Measurements from ENCODE around the gene WRAP73. TPM values are rescaled to one million over a fixed set of nuclear protein-coding genes. Genes with fewer than 3 reads are reported as not detected.

The WRAP73 gene, protein sequence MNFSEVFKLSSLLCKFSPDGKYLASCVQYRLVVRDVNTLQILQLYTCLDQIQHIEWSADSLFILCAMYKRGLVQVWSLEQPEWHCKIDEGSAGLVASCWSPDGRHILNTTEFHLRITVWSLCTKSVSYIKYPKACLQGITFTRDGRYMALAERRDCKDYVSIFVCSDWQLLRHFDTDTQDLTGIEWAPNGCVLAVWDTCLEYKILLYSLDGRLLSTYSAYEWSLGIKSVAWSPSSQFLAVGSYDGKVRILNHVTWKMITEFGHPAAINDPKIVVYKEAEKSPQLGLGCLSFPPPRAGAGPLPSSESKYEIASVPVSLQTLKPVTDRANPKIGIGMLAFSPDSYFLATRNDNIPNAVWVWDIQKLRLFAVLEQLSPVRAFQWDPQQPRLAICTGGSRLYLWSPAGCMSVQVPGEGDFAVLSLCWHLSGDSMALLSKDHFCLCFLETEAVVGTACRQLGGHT
- 29.7 TPM for polyA plus RNA-seq

DNA sequence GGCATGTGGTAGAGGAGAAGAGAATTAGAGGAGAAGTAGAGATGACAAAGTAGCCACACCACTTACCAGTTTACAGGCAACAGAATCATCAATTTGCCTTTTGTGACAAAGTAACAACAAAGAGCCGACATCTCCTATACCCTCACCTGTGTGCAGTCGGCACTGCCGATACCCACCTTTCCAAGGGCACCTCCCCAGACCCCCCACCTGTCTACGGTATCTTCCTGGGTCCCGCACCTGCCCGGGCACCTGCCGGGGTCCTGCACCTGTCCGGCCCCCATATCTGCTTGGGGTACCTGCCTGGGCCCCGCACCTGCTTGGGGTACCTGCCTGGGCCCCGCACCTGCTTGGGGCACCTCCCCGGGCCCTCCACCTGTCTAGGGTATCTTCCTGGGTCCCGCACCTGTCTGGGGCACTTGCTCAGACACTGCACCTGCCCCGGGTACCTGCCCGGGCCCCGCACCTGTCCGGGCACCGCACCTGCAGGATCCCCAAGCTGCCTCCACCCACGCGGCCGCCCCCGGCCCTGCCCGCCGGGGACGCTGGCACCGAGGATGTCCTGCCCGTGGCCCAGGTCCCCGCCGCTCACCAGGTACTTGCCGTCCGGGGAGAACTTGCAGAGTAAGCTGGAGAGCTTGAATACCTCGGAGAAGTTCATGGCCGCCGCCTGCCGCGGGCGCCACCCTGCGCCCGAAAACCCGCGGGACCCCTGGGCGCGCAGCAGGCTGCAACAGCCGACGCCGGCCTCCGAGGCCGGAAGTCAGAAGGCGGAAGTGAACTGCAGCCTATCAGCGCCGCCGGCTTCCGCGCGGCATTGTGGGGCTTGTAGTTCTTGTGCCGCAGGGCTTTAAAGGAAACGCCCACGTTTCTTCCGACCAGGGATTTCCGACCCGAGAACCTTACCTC, at the start of gene WRAP73:
Gene WRAP73 (minus strand): TSS at position 762 of the 906 bp plus-strand sequence. CDS start 104 bp downstream, at position 658.
- Mint-ChIP-seq H3K4me1 (peaks cover 18 to 36% (median 27%) of the 10 kb centered on the region in 3 donors), H3K9me3 (no peaks in the 10 kb centered on the region), H3K4me3 (peak within 1 kb of the TSS; percentile 84 to 98 (median 90)), H3K27ac (peak within 1 kb of the TSS; percentile 63 to 90 (median 89)), H3K27me3 (peaks cover 26% of the 10 kb centered on the region), H3K36me3 (peaks cover 3% of the 10 kb centered on the region)

DNA sequence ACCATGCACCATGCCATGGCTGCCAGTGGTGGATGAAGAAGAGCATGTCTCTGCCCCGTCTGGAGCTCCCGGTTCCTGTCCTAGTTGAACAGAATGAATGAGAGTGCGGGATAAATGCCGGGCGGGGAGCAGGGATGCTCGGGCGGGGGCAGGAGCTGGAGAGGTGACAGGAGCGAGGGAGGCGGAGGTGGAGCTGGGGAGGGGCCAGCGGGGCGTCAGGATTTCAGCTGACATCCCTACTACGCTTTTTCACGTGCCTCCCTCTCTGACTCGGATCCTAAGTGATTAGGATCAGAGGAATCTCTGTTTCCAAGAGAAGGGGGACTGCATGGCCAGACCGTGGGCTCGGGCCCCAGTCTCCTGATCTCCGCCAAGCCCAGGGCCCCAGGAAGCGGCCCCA, 49.7 kb upstream of the WRAP73 start:
- Mint-ChIP-seq H3K27me3 (peaks cover 16% of the 10 kb centered on the region), H3K27ac (no peak overlapping the region), H3K4me3 (no peak overlapping the region), H3K9me3 (no peaks in the 10 kb centered on the region), H3K4me1 (peaks cover 6 to 11% (median 6%) of the 10 kb centered on the region in 3 donors), H3K36me3 (no peaks in the 10 kb centered on the region)

DNA sequence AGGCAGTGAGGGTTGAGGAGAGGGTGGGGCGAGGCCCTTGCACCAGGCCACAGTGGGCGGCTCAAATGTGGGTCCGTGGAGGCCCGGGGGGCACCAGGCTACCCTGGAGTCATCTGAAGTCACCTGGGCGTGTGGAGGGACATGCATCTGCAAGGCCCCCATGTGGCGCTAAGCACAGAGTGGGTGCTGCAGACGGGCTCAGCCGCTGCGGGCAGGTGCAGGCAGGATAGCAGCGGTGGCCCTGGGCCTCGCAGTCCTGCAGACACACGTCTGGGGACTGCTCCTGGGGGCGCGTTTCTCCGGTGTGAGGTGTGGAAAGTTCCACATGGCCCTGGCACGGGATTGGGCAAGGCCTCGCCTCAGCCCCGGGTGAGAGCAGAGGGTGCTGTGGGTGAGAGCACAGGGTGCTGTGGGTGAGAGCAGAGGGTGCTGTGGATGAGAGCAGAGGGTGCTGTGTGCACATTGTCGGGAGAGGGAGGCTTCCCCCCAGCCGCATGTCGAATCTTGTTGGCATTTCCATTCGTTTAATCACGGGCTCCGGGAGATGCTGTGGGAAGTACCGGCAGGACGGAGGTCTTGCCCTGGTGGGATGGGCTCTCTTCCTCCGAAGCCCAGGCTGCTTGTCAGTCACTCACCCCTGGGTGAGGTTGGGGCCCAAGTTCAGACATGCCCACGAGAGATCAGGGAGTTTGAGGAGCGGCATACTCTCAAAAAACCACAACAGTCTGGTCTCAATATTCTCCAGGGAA, 48.9 kb upstream of the WRAP73 start:
- peaks cover 14% of the 10 kb centered on the region for H3K27me3 Mint-ChIP-seq
- no peaks in the 10 kb centered on the region for H3K36me3 Mint-ChIP-seq
- no peak overlapping the region for H3K27ac Mint-ChIP-seq
- H3K4me1 Mint-ChIP-seq, result peaks cover 0 to 7% (median under 1%) of the 10 kb centered on the region in 3 donors
- no peaks in the 10 kb centered on the region for H3K9me3 Mint-ChIP-seq
- no peak overlapping the region for H3K4me3 Mint-ChIP-seq

DNA sequence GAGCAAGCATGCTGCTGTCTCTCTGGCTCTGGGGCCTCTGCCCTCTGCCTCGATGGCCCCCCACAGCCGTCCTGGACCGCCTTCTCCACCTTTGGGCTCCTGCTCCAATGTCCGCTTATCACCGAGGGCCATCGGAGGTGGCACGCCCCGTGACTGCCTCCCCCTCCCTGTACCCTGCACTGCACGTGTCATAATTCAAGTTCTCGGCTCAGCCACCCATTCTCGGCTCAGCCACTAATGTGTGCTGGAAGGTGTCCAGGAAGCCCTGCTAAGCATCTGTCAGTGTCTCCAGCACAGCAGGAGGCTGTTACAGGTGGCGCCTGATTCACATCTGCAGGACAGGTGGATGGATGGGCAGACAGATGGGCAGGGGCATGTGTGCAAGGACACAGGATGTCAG, 47.9 kb upstream of the WRAP73 start:
- Mint-ChIP-seq H3K4me3 (no peak overlapping the region), H3K4me1 (peaks cover 0 to 4% (median 0%) of the 10 kb centered on the region in 3 donors), H3K27ac (no peak overlapping the region), H3K36me3 (no peaks in the 10 kb centered on the region), H3K9me3 (no peaks in the 10 kb centered on the region), H3K27me3 (peaks cover 14% of the 10 kb centered on the region)

DNA sequence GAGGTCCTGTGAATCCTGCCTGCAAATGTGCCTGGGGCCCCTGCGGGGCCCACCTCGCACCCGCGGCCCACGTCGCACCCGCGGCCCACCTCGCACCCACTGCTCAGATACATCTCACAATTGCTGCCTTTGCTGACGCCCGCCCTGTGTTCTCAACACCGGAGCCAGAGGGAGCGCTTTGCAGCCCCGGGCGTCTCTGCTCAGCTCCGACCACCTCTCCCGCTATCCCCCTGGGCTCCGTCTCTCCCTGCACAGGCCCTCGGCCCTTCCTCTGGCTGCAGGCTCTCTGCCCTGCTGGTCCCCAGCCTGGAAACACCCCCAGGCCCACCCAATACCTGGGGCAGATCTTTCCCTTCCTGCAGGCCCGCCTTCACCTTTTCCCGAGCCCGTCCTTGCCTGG, 47.2 kb upstream of the WRAP73 start:
- H3K4me3 Mint-ChIP-seq, result no peak overlapping the region
- H3K27ac Mint-ChIP-seq, result no peak overlapping the region
- no peaks in the 10 kb centered on the region for H3K9me3 Mint-ChIP-seq
- H3K4me1 Mint-ChIP-seq, result peaks cover 0 to 4% (median 0%) of the 10 kb centered on the region in 3 donors
- peaks cover 14% of the 10 kb centered on the region for H3K27me3 Mint-ChIP-seq
- H3K36me3 Mint-ChIP-seq, result no peaks in the 10 kb centered on the region

DNA sequence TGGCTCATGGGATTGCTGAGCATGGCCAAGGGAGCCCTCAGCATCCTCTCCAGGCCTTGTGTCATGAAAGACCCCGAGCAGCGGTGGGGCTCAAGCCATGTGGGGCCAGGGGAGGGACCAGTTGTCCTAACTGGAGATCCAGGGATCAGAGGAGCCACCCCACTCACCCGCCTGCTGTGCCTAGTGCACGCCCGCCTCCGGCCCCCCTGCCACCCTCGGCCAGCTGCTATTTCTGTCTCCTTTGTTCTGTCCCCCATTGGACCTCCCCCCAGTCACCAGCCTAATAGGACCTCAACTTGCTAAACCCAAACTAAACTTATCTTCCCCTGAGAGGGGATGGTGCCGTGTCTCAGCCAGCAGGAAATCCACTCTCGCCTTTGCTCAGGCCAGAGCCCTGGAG, 46.8 kb upstream of the WRAP73 start:
- H3K4me1 Mint-ChIP-seq, result peaks cover 0 to 7% (median 0%) of the 10 kb centered on the region in 3 donors
- no peaks in the 10 kb centered on the region for H3K36me3 Mint-ChIP-seq
- H3K9me3 Mint-ChIP-seq, result no peaks in the 10 kb centered on the region
- H3K27ac Mint-ChIP-seq, result no peak overlapping the region
- no peak overlapping the region for H3K4me3 Mint-ChIP-seq
- peaks cover 17% of the 10 kb centered on the region for H3K27me3 Mint-ChIP-seq

DNA sequence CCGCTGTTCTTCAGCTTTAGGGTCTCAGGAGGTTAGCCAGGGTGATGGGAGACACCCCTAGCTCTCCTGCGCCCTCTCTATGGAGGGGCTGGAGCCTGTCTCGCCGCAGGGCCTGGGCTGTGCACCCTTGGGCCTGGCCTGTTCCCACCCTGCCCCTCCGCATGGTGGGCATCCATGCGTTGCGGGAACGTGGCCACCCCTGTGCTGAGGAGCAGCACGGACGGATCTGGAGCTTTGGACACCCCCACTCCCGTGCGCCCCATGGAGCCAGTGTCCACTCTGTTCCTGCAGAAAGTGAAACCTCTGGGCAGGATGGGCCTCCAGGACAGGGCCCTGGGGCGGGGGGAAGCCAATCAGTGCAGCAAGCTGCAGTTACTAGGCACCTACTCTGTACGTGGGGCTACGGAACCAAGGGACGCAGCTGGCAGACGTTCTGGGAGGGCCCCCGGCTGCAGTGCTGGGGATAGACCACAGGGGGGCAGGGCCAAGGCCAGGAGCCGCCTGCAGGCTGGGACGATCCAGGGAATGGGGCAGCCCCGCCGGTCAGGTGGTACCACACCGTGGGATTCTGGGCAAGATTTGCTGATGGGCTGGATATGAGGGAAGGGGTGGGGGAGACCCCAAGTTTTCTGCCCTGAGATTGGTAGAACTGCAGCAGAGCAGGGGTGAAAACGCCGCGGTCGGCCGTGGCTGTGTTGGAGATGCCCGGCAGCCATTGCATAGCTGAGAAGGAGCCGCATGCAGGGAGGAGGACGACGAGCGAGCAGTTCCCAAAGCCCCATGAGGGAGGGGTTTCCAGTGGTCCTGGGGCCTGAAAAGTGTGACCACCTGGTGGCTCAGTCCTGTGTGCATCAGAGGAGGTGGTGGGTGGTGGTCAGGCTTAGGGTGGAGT, 45.7 kb upstream of the WRAP73 start:
- Mint-ChIP-seq H3K27me3 (peaks cover 14% of the 10 kb centered on the region), H3K4me1 (peaks cover 0 to 7% (median 0%) of the 10 kb centered on the region in 3 donors), H3K36me3 (no peaks in the 10 kb centered on the region), H3K4me3 (peak overlapping the region in 2 of 4 donors; percentile 8 to 84), H3K27ac (no peak overlapping the region), H3K9me3 (no peaks in the 10 kb centered on the region)

DNA sequence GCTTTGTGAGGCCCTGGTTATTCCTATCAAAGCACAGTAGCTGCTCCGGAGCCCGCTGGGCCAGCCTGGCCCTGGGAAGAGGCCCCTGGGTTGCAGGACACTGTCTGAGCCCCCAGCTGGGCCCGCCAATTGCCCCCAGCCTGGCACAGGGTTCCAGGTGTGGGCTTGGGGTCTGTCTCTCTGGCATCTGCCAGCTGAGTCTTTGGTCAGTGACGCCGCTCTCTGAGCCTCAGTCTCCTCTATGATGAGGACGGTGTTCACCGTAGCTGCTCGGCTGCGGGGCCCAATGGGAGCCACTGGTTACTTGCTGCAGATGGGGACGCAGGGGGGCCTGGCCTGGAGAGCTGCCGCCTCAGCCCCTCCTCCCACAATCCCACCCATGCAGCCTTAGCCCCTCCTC, 43.4 kb upstream of the WRAP73 start:
- Mint-ChIP-seq H3K4me1 (peaks cover 0 to 7% (median 0%) of the 10 kb centered on the region in 3 donors), H3K36me3 (no peaks in the 10 kb centered on the region), H3K27ac (no peak overlapping the region), H3K9me3 (no peaks in the 10 kb centered on the region), H3K4me3 (no peak overlapping the region), H3K27me3 (peaks cover 6% of the 10 kb centered on the region)

DNA sequence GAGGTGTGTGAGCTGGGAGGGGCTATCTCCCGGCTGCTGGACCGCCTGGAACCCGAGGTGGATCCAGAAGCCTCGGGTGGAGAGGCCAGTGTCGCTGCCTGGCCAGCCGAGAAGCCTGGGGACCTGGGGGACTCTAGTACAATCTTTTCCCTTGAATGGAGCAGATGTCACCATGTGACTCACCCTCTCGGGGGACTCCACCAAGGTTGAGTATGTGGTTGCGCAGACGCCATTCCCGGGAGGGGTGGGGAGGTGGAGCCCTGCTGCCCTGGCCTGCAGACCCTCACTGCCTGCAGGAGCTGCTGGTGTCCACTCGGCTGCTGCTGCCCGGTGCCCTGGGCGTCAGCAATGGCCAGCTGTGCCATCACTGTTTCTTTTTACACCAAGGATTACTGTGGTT, 42.7 kb upstream of the WRAP73 start:
- Mint-ChIP-seq H3K27ac (no peak overlapping the region), H3K4me3 (no peak overlapping the region), H3K36me3 (no peaks in the 10 kb centered on the region), H3K4me1 (peaks cover 0 to 7% (median 0%) of the 10 kb centered on the region in 3 donors), H3K27me3 (peaks cover 8% of the 10 kb centered on the region), H3K9me3 (no peaks in the 10 kb centered on the region)

DNA sequence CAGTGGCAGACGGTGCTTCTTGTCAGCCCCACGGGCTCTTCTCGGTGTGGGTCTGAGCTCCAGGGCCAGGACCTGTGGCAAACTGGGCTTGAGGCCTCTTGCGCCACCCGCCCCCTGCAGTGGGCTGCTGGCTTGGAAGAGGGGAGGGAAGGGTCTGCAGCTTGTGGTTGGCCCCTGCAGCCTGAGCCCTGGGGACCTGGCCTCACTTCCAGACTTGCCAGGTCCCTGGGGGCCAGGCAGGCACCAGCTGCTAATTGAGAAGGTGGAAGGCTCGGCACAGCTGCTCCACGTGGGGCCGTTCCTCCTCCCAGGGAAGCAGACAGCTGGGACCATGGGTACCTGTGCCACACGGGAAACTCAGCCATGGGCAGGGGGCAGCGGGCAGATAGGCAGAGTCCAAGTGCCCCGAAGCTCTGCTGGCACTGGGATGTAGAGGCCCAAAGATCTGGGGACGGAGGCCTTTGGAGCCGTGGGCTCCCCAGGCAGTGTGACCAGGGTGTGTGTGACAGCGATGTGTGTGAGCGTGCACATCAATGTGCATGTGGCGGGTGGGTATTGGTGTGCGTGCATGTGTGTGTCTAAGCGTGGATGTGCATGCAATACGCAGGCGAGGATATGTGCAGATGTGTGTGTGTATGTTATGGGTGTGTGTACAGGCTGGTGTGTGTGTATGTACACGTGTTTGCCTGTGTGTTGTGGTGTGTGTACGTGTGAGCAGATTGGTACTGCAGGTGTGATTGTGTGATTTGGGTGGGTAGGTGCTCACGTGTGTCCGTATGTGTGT, 41.7 kb upstream of the WRAP73 start:
- peaks cover 0 to 7% (median 0%) of the 10 kb centered on the region in 3 donors for H3K4me1 Mint-ChIP-seq
- no peak overlapping the region for H3K4me3 Mint-ChIP-seq

DNA sequence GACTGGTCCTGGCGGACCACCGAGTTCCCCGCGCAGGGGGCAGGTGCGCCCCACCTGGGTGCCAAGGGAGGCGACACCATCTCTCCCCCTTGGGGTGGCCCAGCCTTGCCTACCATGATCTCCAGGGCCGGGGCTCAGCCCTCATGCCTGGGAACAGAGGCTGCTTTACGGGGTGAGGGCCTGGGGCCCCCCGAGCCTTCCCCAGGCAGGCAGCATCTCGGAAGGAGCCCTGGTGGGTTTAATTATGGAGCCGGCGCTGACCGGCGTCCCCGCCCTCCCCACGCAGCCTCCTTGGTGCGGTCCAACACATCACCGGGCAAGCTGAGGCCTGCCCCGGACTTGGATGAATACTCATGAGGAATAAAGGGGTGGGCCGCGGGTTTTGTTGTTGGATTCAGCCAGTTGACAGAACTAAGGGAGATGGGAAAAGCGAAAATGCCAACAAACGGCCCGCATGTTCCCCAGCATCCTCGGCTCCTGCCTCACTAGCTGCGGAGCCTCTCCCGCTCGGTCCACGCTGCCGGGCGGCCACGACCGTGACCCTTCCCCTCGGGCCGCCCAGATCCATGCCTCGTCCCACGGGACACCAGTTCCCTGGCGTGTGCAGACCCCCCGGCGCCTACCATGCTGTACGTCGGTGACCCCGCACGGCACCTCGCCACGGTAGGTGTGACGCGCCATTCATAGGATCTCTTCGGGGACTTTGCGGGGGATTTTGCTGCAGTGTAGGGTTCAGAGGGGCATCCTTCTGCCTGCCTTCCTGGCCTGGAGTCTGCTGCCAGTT, 40.6 kb upstream of the WRAP73 start:
- Mint-ChIP-seq H3K9me3 (no peaks in the 10 kb centered on the region), H3K36me3 (no peaks in the 10 kb centered on the region), H3K27me3 (peaks cover 5% of the 10 kb centered on the region), H3K4me1 (peaks cover 0 to 3% (median 0%) of the 10 kb centered on the region in 3 donors), H3K27ac (no peak overlapping the region), H3K4me3 (no peak overlapping the region)

More for the DNA sequence above, 41.7 kb upstream of the WRAP73 start:
- no peaks in the 10 kb centered on the region for H3K36me3 Mint-ChIP-seq
- peaks cover 8% of the 10 kb centered on the region for H3K27me3 Mint-ChIP-seq
- H3K9me3 Mint-ChIP-seq, result no peaks in the 10 kb centered on the region
- H3K27ac Mint-ChIP-seq, result no peak overlapping the region

DNA sequence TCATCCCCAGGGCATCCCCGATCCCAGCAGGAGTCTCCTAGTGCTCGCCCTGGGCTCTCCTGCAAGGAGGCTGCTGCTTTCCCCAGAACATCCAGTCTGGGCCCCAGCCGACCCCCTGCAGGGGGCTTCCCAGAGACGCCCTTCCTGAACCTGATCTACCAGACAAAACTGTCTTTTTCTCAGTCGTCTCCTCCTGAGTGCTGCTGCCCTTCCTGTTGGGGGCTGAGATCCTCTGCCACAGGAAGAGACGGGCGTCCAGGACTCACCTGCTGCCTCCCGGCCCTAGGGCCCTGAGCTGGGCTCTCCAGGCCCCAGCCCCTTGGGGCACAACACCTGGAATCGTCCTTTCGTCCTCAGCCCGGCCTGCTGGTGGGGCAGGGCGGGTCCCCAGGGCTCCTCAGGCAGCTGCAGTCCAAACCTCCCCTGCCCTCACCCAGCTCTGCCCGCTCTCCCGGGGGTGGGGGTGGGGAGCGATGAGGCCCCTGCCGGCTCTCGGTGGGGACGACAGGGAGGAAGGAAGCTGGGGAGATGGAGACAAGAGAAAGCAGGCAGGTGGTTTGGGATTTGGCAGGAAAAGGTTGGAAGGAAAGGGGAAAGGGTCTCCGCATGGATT, 39.3 kb upstream of the WRAP73 start:
- Mint-ChIP-seq H3K4me3 (no peak overlapping the region), H3K9me3 (no peaks in the 10 kb centered on the region), H3K36me3 (no peaks in the 10 kb centered on the region)

More for the DNA sequence above, 39.3 kb upstream of the WRAP73 start:
- H3K4me1 Mint-ChIP-seq, result peaks cover 0 to 3% (median 0%) of the 10 kb centered on the region in 3 donors
- H3K27ac Mint-ChIP-seq, result no peak overlapping the region
- H3K27me3 Mint-ChIP-seq, result peaks cover 5% of the 10 kb centered on the region
